Upper lobe of left lung (tissue), 6 donors: ENCODE measurements around the gene MCFD2. TPM values are rescaled to one million over a fixed set of nuclear protein-coding genes. Genes with fewer than 3 reads are reported as not detected.

Source experiments
- ATAC-seq, 2 donors: fragments of 200-7000 bp; cut with Tn5 transposase; one replicate each; pipeline ENCODE4 v1.9.1; 2022; ENCODE audit warnings: mild to moderate bottlenecking in 2 of 2, moderate library complexity in 2 of 2; ENCODE audit not compliant: low FRiP score in 2 of 2
- DNase-seq, 2 donors: peaks; one replicate each; pipeline ENCODE4 v3.0.0-alpha.2; 2019 to 2020
- H3K27ac ChIP-seq, 4 donors: fragments of 200-600 bp; sonication (generic); one replicate each; pipeline ENCODE4 v1.5.1; 2016 to 2019
- H3K27me3 ChIP-seq, 4 donors: fragments of 200-600 bp; sonication (generic); one replicate each; pipeline ENCODE4 v1.5.1; 2017 to 2019
- H3K36me3 ChIP-seq, 4 donors: fragments of 200-600 bp; sonication (generic); one replicate each; pipeline ENCODE4 v1.5.1; 2016 to 2019
- H3K4me1 ChIP-seq, 4 donors: fragments of 200-600 bp; sonication (generic); one replicate each; pipeline ENCODE4 v1.5.1; 2018 to 2019
- H3K4me3 ChIP-seq, 4 donors: fragments of 200-600 bp; sonication (generic); one replicate each; pipeline ENCODE4 v1.5.1; 2017 to 2019; ENCODE audit warnings: mild to moderate bottlenecking in 2 of 4, moderate library complexity in 1 of 4
- H3K9me3 ChIP-seq, 4 donors: fragments of 200-600 bp; sonication (generic); one replicate each; pipeline ENCODE4 v1.5.1; 2018 to 2019
- EP300 ChIP-seq, 4 donors: sonication (generic); formaldehyde crosslinking; IDR thresholded peaks; one replicate each; pipeline ENCODE4 v1.5.1; 2017; ENCODE audit warnings: antibody characterized with exemption in 4 of 4, control low read depth in 2 of 4
- POLR2A ChIP-seq, 4 donors: fragments of 450-650 bp; IDR thresholded peaks; one replicate each; pipeline ENCODE4 v1.5.1; 2016 to 2017; ENCODE audit warnings: antibody characterized with exemption in 4 of 4, mild to moderate bottlenecking in 2 of 4
- POLR2AphosphoS5 ChIP-seq, 2 donors: sonication (generic); formaldehyde crosslinking; IDR thresholded peaks; one replicate each; pipeline ENCODE4 v1.5.1; 2017; ENCODE audit warnings: antibody characterized with exemption in 2 of 2
- WGBS, 2 donors: methylation state at CpG; one replicate each; pipeline ENCODE4 v1.1.5; 2017 to 2018; 5-methylcytosine and 5-hydroxymethylcytosine counted together
- total RNA-seq, 6 donors: library from RNA; depleted of rRNA in 4 of 6; stranded (reverse); fragments of >200 nt in 4 of 6; gene quantifications; one replicate each; pipeline versions ENCODE4 v1.1.0 to v1.2.1, GENCODE V29; 2016 to 2021
- TF ChIP-seq, protein P1 (sequence below), 6 experiments: fragments of 450-650 bp in 4 of 6; fragments of 200-600 bp in 2 of 6; sonication (generic) in 2 of 6; IDR thresholded peaks; one replicate each; pipeline ENCODE4 v1.5.1; 2016 to 2019; ENCODE audit warnings: antibody characterized with exemption in 6 of 6
- donor health status: DM: no; HTN: no; CAD: no; lungs with moderate emphysema.
- donor health status: DM: no; HTN: yes; CAD: no; lungs with severe emphysema.

The MCFD2 gene
- total RNA-seq, 6 donors from 2014 or later: 16.8 to 102 (median 77.5) TPM

GRCh38 chr2:46939626-46940359 is 24.2 kb upstream of the MCFD2 start:
- no peaks in the 10 kb centered on the region for H3K36me3 ChIP-seq
- H3K4me3 ChIP-seq: peak overlapping the region in 3 of 4 donors; percentile 67 to 95 (median 92)
- peaks cover 11 to 38% (median 20%) of the 10 kb centered on the region in 4 donors for H3K4me1 ChIP-seq
- 57 to 67% methylated on average over 9 to 12 of the region's 13 CpGs for WGBS, 2 donors
- ATAC-seq (no peak), DNase-seq (no peak)
- TF ChIP-seq, protein P1, sequence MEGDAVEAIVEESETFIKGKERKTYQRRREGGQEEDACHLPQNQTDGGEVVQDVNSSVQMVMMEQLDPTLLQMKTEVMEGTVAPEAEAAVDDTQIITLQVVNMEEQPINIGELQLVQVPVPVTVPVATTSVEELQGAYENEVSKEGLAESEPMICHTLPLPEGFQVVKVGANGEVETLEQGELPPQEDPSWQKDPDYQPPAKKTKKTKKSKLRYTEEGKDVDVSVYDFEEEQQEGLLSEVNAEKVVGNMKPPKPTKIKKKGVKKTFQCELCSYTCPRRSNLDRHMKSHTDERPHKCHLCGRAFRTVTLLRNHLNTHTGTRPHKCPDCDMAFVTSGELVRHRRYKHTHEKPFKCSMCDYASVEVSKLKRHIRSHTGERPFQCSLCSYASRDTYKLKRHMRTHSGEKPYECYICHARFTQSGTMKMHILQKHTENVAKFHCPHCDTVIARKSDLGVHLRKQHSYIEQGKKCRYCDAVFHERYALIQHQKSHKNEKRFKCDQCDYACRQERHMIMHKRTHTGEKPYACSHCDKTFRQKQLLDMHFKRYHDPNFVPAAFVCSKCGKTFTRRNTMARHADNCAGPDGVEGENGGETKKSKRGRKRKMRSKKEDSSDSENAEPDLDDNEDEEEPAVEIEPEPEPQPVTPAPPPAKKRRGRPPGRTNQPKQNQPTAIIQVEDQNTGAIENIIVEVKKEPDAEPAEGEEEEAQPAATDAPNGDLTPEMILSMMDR (IDR thresholded peaks at IDR 0.05): no peak
- no peak for TF ChIP-seq EP300 (IDR thresholded peaks at IDR 0.05)
- no peak for TF ChIP-seq POLR2AphosphoS5 (IDR thresholded peaks at IDR 0.05)
- TF ChIP-seq POLR2A (IDR thresholded peaks at IDR 0.05): no peak
- H3K9me3 ChIP-seq: no peaks in the 10 kb centered on the region
- peak overlapping the region; percentile 94 to 96 (median 96) for H3K27ac ChIP-seq
- no peaks in the 10 kb centered on the region for H3K27me3 ChIP-seq

GRCh38 chr2:46937471-46937901 is 21.9 kb upstream of the MCFD2 start:
- H3K27ac ChIP-seq: no peak overlapping the region
- DNase-seq: no peak
- no peaks in the 10 kb centered on the region for H3K27me3 ChIP-seq
- TF ChIP-seq POLR2A (IDR thresholded peaks at IDR 0.05): no peak
- TF ChIP-seq EP300 (IDR thresholded peaks at IDR 0.05): no peak
- TF ChIP-seq, protein P1 (IDR thresholded peaks at IDR 0.05): peak in 5 of 6 experiments; percentile 9 to 35 (median 25)
- H3K9me3 ChIP-seq: no peaks in the 10 kb centered on the region
- peaks cover 6 to 23% (median 9%) of the 10 kb centered on the region in 4 donors for H3K4me1 ChIP-seq
- H3K36me3 ChIP-seq: no peaks in the 10 kb centered on the region
- no peak overlapping the region for H3K4me3 ChIP-seq
- WGBS, 2 donors: 81 to 84% methylated on average over 4 of the region's 4 CpGs
- ATAC-seq: no peak

DNA sequence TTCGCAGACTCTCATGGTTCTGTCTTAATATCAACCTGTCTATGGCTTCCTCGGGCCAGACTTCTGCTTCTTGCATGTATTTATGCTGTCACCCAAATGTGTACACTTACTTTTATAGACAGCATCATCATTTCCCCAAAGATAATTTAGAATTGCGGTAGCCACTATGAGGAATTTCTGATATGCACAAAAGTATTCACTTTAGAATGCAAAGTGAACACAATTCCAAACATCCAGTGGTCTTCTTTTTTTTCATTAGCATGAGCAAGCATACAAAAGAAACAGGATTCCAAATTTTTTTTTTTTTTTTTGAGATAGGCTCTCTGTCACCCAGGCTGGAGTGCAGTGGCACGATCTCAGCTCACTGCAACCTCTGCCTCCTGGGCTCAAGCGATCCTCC is 21.0 kb upstream of the MCFD2 start:
- H3K27me3 ChIP-seq: no peaks in the 10 kb centered on the region
- H3K4me1 ChIP-seq: peaks cover 6 to 16% (median 8%) of the 10 kb centered on the region in 4 donors
- no peak overlapping the region for H3K4me3 ChIP-seq
- WGBS, 2 donors: 87 to 92% methylated on average over 5 of the region's 5 CpGs
- no peaks in the 10 kb centered on the region for H3K36me3 ChIP-seq
- TF ChIP-seq, protein P1 (IDR thresholded peaks at IDR 0.05): no peak
- TF ChIP-seq EP300 (IDR thresholded peaks at IDR 0.05) (no peak), POLR2A (IDR thresholded peaks at IDR 0.05) (no peak), POLR2AphosphoS5 (IDR thresholded peaks at IDR 0.05) (no peak)
- no peak for ATAC-seq
- H3K9me3 ChIP-seq: no peaks in the 10 kb centered on the region
- no peak overlapping the region for H3K27ac ChIP-seq
- no peak for DNase-seq

GRCh38 chr2:46935071-46935470 is 19.5 kb upstream of the MCFD2 start:
- ATAC-seq (no peak), DNase-seq (no peak)
- TF ChIP-seq POLR2A (IDR thresholded peaks at IDR 0.05) (no peak), POLR2AphosphoS5 (IDR thresholded peaks at IDR 0.05) (no peak)
- Histone ChIP-seq H3K27ac (no peak overlapping the region), H3K36me3 (no peaks in the 10 kb centered on the region), H3K4me3 (no peak overlapping the region), H3K27me3 (no peaks in the 10 kb centered on the region), H3K4me1 (peaks cover under 1 to 9% (median 3%) of the 10 kb centered on the region in 4 donors), H3K9me3 (no peaks in the 10 kb centered on the region)
- WGBS, 2 donors: 96% methylated on average over 5 of the region's 5 CpGs

GRCh38 chr2:46929612-46930011 is 14.0 kb upstream of the MCFD2 start:
- WGBS, 2 donors: 93 to 98% methylated on average over 1 of the region's 1 CpG
- DNase-seq (no peak), ATAC-seq (no peak)
- H3K9me3 ChIP-seq: peaks cover 0 to 9% (median 0%) of the 10 kb centered on the region in 4 donors
- TF ChIP-seq EP300 (IDR thresholded peaks at IDR 0.05): no peak
- TF ChIP-seq, protein P1 (IDR thresholded peaks at IDR 0.05): no peak
- no peak for TF ChIP-seq POLR2AphosphoS5 (IDR thresholded peaks at IDR 0.05)
- no peak for TF ChIP-seq POLR2A (IDR thresholded peaks at IDR 0.05)
- H3K4me3 ChIP-seq: no peak overlapping the region
- H3K4me1 ChIP-seq: no peaks in the 10 kb centered on the region
- H3K36me3 ChIP-seq: no peaks in the 10 kb centered on the region
- H3K27me3 ChIP-seq: no peaks in the 10 kb centered on the region
- H3K27ac ChIP-seq: no peak overlapping the region
